Neural progenitor cell (in vitro differentiated cells): ENCODE measurements around the gene ARL5B. TPM values are rescaled to one million over a fixed set of nuclear protein-coding genes. Genes with fewer than 3 reads are reported as not detected.

ENCODE experiments used
- DNase-seq: peaks from one replicate; pipeline ENCODE4 v3.0.0-alpha.2; 2016; ENCODE audit warnings: low spot score
- H2AFZ ChIP-seq: fragments of 200-600 bp; sonication (generic); replicated peaks from 2 replicates; pipeline ENCODE4 v1.6.1; 2016; ENCODE audit warnings: antibody characterized with exemption
- H3F3A ChIP-seq: fragments of 200-600 bp; sonication (generic); 2 replicates; pipeline ENCODE4 v1.6.1; 2016; ENCODE audit warnings: antibody characterized with exemption, low read depth
- H3K27ac ChIP-seq: fragments of 200-600 bp; sonication (generic); 2 replicates; pipeline ENCODE4 v1.5.1; 2016; ENCODE audit warnings: mild to moderate bottlenecking
- H3K27me3 ChIP-seq: fragments of 200-600 bp; sonication (generic); 2 replicates; pipeline ENCODE4 v1.6.1; 2016; ENCODE audit warnings: mild to moderate bottlenecking, moderate library complexity
- H3K36me3 ChIP-seq: fragments of 200-600 bp; sonication (generic); 2 replicates; pipeline ENCODE4 v1.5.1; 2016
- H3K4me1 ChIP-seq: fragments of 200-600 bp; sonication (generic); 2 replicates; pipeline ENCODE4 v1.6.1; 2016; ENCODE audit warnings: mixed run types
- H3K4me2 ChIP-seq: fragments of 200-600 bp; sonication (generic); 2 replicates; pipeline ENCODE4 v1.6.1; 2016
- H3K4me3 ChIP-seq: fragments of 200-600 bp; sonication (generic); 2 replicates; pipeline ENCODE4 v1.5.1; 2016
- H3K79me2 ChIP-seq: fragments of 200-600 bp; sonication (generic); 2 replicates; pipeline ENCODE4 v1.6.1; 2016; ENCODE audit warnings: low read depth
- H3K9ac ChIP-seq: fragments of 200-600 bp; sonication (generic); 2 replicates; pipeline ENCODE4 v1.6.1; 2016
- H3K9me3 ChIP-seq: fragments of 200-600 bp; sonication (generic); 2 replicates; pipeline ENCODE4 v1.5.1; 2016; ENCODE audit warnings: low read depth
- H4K20me1 ChIP-seq: fragments of 200-600 bp; sonication (generic); 2 replicates; pipeline ENCODE4 v1.6.1; 2016; ENCODE audit warnings: low read depth
- H3K27ac Mint-ChIP-seq: 3 replicates; pipeline ENCODE4 v1.8.0; 2021; ENCODE audit warnings: mixed read lengths
- H3K27me3 Mint-ChIP-seq: 2 replicates; pipeline ENCODE4 v1.8.0; 2022; ENCODE audit warnings: low read depth, mild to moderate bottlenecking, inconsistent platforms, moderate library complexity, mixed read lengths; ENCODE audit not compliant: insufficient read depth
- H3K36me3 Mint-ChIP-seq: 3 replicates; pipeline ENCODE4 v1.8.0; 2021; ENCODE audit warnings: mixed read lengths
- H3K4me1 Mint-ChIP-seq: 3 replicates; pipeline ENCODE4 v1.8.0; 2021; ENCODE audit warnings: mixed read lengths
- H3K4me3 Mint-ChIP-seq: 3 replicates; pipeline ENCODE4 v1.8.0; 2021; ENCODE audit warnings: mild to moderate bottlenecking, moderate library complexity, mixed read lengths
- H3K9me3 Mint-ChIP-seq: 3 replicates; pipeline ENCODE4 v1.8.0; 2020; ENCODE audit warnings: mixed read lengths
- CTCF ChIP-seq: fragments of 200-600 bp; sonication (generic); IDR thresholded peaks from 2 replicates; pipeline ENCODE4 v1.5.1; 2017; ENCODE audit warnings: antibody characterized with exemption, mild to moderate bottlenecking
- EZH2 ChIP-seq: fragments of 200-600 bp; sonication (generic); IDR thresholded peaks from 2 replicates; pipeline ENCODE4 v1.6.1; 2017; ENCODE audit warnings: antibody characterized with exemption, mild to moderate bottlenecking, moderate library complexity
- EZH2phosphoT487 ChIP-seq: fragments of 200-600 bp; sonication (generic); IDR thresholded peaks from 2 replicates; pipeline ENCODE4 v1.6.1; 2017; ENCODE audit warnings: antibody characterized with exemption
- total RNA-seq: library from RNA; depleted of rRNA; stranded (reverse); fragments of >200 nt; gene quantifications from 2 replicates; pipeline ENCODE4 v1.2.3, GENCODE V29; 2015; ENCODE audit warnings: low replicate concordance

ARL5B gene
- total RNA-seq, 1 donor from 2014 or later, result 108 TPM

GRCh38 chr10:18650404-18650997, 8.7 kb upstream of the ARL5B start:
- TF ChIP-seq EZH2 (no peak), CTCF (no peak), EZH2phosphoT487 (no peak)
- no peaks in the 10 kb centered on the region for H4K20me1 ChIP-seq
- H3K27me3 Mint-ChIP-seq, result peaks cover 6% of the 10 kb centered on the region
- H3K36me3 Mint-ChIP-seq, result peaks cover 1% of the 10 kb centered on the region
- H3K9ac ChIP-seq, result peak overlapping the region; percentile 81
- DNase-seq, result no peak
- peak overlapping the region; percentile 93 for H3K4me2 ChIP-seq
- peaks cover 35% of the 10 kb centered on the region for H3K79me2 ChIP-seq
- H3K27me3 ChIP-seq, result no peaks in the 10 kb centered on the region
- peak overlapping the region; percentile 94 for H2AFZ ChIP-seq
- H3K36me3 ChIP-seq, result no peaks in the 10 kb centered on the region
- H3K9me3 ChIP-seq, result no peaks in the 10 kb centered on the region
- peaks cover 5% of the 10 kb centered on the region for H3F3A ChIP-seq
- H3K27ac Mint-ChIP-seq, result peak overlapping the region; percentile 69
- H3K4me3 ChIP-seq, result peak overlapping the region; percentile 86
- no peak overlapping the region for H3K27ac ChIP-seq
- peaks cover 17% of the 10 kb centered on the region for H3K4me1 ChIP-seq
- H3K9me3 Mint-ChIP-seq, result no peaks in the 10 kb centered on the region
- H3K4me1 Mint-ChIP-seq, result peaks cover 26% of the 10 kb centered on the region
- peak overlapping the region; percentile 97 for H3K4me3 Mint-ChIP-seq

GRCh38 chr10:18651324-18652007, 7.8 kb upstream of the ARL5B start, which contains the start of gene NSUN6:
Gene NSUN6 (minus strand): TSS chr10:18651587. CDS start chr10:18651203, 384 bp downstream.
- Mint-ChIP-seq H3K27me3 (peaks cover 6% of the 10 kb centered on the region), H3K36me3 (no peaks in the 10 kb centered on the region), H3K27ac (peak within 1 kb of the TSS; percentile 69), H3K4me3 (peak within 1 kb of the TSS; percentile 97), H3K4me1 (peaks cover 26% of the 10 kb centered on the region), H3K9me3 (no peaks in the 10 kb centered on the region)
- no peaks in the 10 kb centered on the region for H4K20me1 ChIP-seq
- peak within 1 kb of the TSS; percentile 81 for H3K9ac ChIP-seq
- no peak within 1 kb of the TSS for H3K27ac ChIP-seq
- no peaks in the 10 kb centered on the region for H3K9me3 ChIP-seq
- peak; percentile 92 for DNase-seq
- no peaks in the 10 kb centered on the region for H3K27me3 ChIP-seq
- H3K79me2 ChIP-seq, result peaks cover 35% of the 10 kb centered on the region
- H3F3A ChIP-seq, result peaks cover 5% of the 10 kb centered on the region
- H3K36me3 ChIP-seq, result no peaks in the 10 kb centered on the region
- TF ChIP-seq EZH2phosphoT487 (no peak), EZH2 (no peak), CTCF (no peak)
- peak within 1 kb of the TSS; percentile 93 for H3K4me2 ChIP-seq
- peaks cover 17% of the 10 kb centered on the region for H3K4me1 ChIP-seq
- H3K4me3 ChIP-seq, result peak within 1 kb of the TSS; percentile 86
- H2AFZ ChIP-seq, result peak within 1 kb of the TSS; percentile 94

- peaks cover 18% of the 10 kb centered on the region for H3K4me1 ChIP-seq
- no peaks in the 10 kb centered on the region for H3K9me3 Mint-ChIP-seq
- peak overlapping the region; percentile 50 for H3K4me3 Mint-ChIP-seq
Measured at GRCh38 chr10:18653112-18653511, 6.1 kb upstream of the ARL5B start.

GRCh38 chr10:18656724-18657123, 2.5 kb upstream of the ARL5B start:
- H3K79me2 ChIP-seq, result peaks cover 38% of the 10 kb centered on the region
- H3K9ac ChIP-seq, result no peak overlapping the region
- H2AFZ ChIP-seq, result no peak overlapping the region
- H3K4me3 ChIP-seq, result no peak overlapping the region
- no peak overlapping the region for H3K4me2 ChIP-seq
- Mint-ChIP-seq H3K27ac (no peak overlapping the region), H3K4me1 (peaks cover 17% of the 10 kb centered on the region), H3K27me3 (no peaks in the 10 kb centered on the region), H3K4me3 (no peak overlapping the region), H3K9me3 (peaks cover 2% of the 10 kb centered on the region), H3K36me3 (peaks cover 7% of the 10 kb centered on the region)
- TF ChIP-seq CTCF, result no peak
- TF ChIP-seq EZH2phosphoT487, result no peak
- TF ChIP-seq EZH2, result no peak
- no peak overlapping the region for H3K27ac ChIP-seq
- H3F3A ChIP-seq, result peaks cover 10% of the 10 kb centered on the region
- H3K27me3 ChIP-seq, result no peaks in the 10 kb centered on the region
- no peaks in the 10 kb centered on the region for H3K9me3 ChIP-seq
- H3K36me3 ChIP-seq, result no peaks in the 10 kb centered on the region
- H4K20me1 ChIP-seq, result peaks cover 14% of the 10 kb centered on the region
- peaks cover 19% of the 10 kb centered on the region for H3K4me1 ChIP-seq
- no peak for DNase-seq

More at GRCh38 chr10:18653112-18653511, 6.1 kb upstream of the ARL5B start:
- H3K4me3 ChIP-seq, result no peak overlapping the region
- H3K9me3 ChIP-seq, result no peaks in the 10 kb centered on the region
- peaks cover 36% of the 10 kb centered on the region for H3K79me2 ChIP-seq
- TF ChIP-seq EZH2, result no peak
- Mint-ChIP-seq H3K4me1 (peaks cover 26% of the 10 kb centered on the region), H3K27me3 (peaks cover 6% of the 10 kb centered on the region), H3K36me3 (no peaks in the 10 kb centered on the region), H3K27ac (no peak overlapping the region)
- peaks cover 5% of the 10 kb centered on the region for H3F3A ChIP-seq
- no peak overlapping the region for H3K4me2 ChIP-seq
- H4K20me1 ChIP-seq, result no peaks in the 10 kb centered on the region
- H3K27ac ChIP-seq, result no peak overlapping the region
- no peak overlapping the region for H2AFZ ChIP-seq
- no peak for DNase-seq
- H3K27me3 ChIP-seq, result no peaks in the 10 kb centered on the region
- H3K9ac ChIP-seq, result no peak overlapping the region
- H3K36me3 ChIP-seq, result no peaks in the 10 kb centered on the region
